ENCODE results near the gene S100P.
"Not testable (repeated sequence)": the region's sequence is repeated elsewhere in the genome, so short reads cannot be mapped to it uniquely, and the experiment has no call there.

S100P gene

GRCh38 chr4:6724421-6725111, 30.9 kb downstream of the S100P start:
- DNase-seq (ENCODE audit: low read depth), result no peak

GRCh38 chr4:6725427-6725961, 31.8 kb downstream of the S100P start:
- not testable (repeated sequence) for DNase-seq (ENCODE audit: low read depth)

- DNase-seq (ENCODE audit: low read depth), result no peak
These were observed 33.6 kb downstream of the S100P start for GRCh38 chr4:6727081-6727942.

GRCh38 chr4:6727943-6728250, 34.2 kb downstream of the S100P start:
- no peak for DNase-seq (ENCODE audit: low read depth)

GRCh38 chr4:6728320-6729029, 34.8 kb downstream of the S100P start:
- DNase-seq (ENCODE audit: low read depth), result no peak

- DNase-seq (ENCODE audit: low read depth), result no peak
These were observed 37.1 kb downstream of the S100P start for GRCh38 chr4:6730603-6731317.

- no peak for DNase-seq (ENCODE audit: low read depth)
These were observed 37.6 kb downstream of the S100P start for GRCh38 chr4:6731318-6731675.

GRCh38 chr4:6731780-6732179, 38.1 kb downstream of the S100P start:
- DNase-seq (ENCODE audit: low read depth), result no peak

GRCh38 chr4:6732441-6733357, 39.0 kb downstream of the S100P start:
- DNase-seq (ENCODE audit: low read depth), result peak; percentile 87

- DNase-seq (ENCODE audit: low read depth), result no peak
These were observed 39.9 kb downstream of the S100P start for GRCh38 chr4:6733358-6734164.

GRCh38 chr4:6734165-6734786, 40.6 kb downstream of the S100P start:
- DNase-seq (ENCODE audit: low read depth), result no peak

- DNase-seq (ENCODE audit: low read depth), result no peak
These were observed 46.2 kb downstream of the S100P start for GRCh38 chr4:6739920-6740319.

- no peak for DNase-seq (ENCODE audit: low read depth)
These were observed 46.7 kb downstream of the S100P start for GRCh38 chr4:6740347-6740746.

GRCh38 chr4:6742507-6742906, 48.8 kb downstream of the S100P start:
- DNase-seq (ENCODE audit: low read depth), result no peak

- no peak for DNase-seq (ENCODE audit: low read depth)
These were observed 49.3 kb downstream of the S100P start for GRCh38 chr4:6742989-6743388.
